SK-N-SH (cell line): ENCODE measurements around the gene SHF. TPM values are rescaled to one million over a fixed set of nuclear protein-coding genes. Genes with fewer than 3 reads are reported as not detected.

ENCODE experiments used
- CTCF ChIA-PET: fragments of 300-600, 350-600 bp; formaldehyde crosslinking; extraction: SDS; loops from one replicate; lab custom pipeline; 2021; lab: Yijun Ruan, JAX
- POLR2A ChIA-PET: fragments of 350-600 bp; sonication (Branson Sonifier 250); formaldehyde crosslinking; extraction: SDS; loops from one replicate; lab custom pipeline; 2020; ENCODE audit warnings: antibody characterized with exemption, inconsistent platforms; lab: Yijun Ruan, JAX
- DNase-seq: peaks from one replicate; pipeline ENCODE4 v3.0.0; 2012
- H2AFZ ChIP-seq: fragments of 200-600 bp; sonication (generic); 2 replicates; pipeline ENCODE4 v1.8.1; 2016; ENCODE audit warnings: antibody characterized with exemption, mild to moderate bottlenecking, low read depth
- H3F3A ChIP-seq: fragments of 200-600 bp; sonication (generic); replicated peaks from 2 replicates; pipeline ENCODE3; 2016; ENCODE audit warnings: antibody characterized with exemption, mild to moderate bottlenecking; ENCODE audit not compliant: insufficient read depth
- H3K27ac ChIP-seq, 2 experiments: fragments of 200-500 bp in 1 of 2; fragments of 200-600 bp in 1 of 2; sonication (Bioruptor generic) in 1 of 2; sonication (generic), shearing (Covaris generic) in 1 of 2; 2 replicates each; pipeline versions ENCODE4 v1.5.1 to v1.6.1; 2014 to 2016; ENCODE audit warnings: low read depth in 2 of 2, inconsistent platforms in 1 of 2, low read length in 1 of 2, mild to moderate bottlenecking in 1 of 2, mixed read lengths in 1 of 2
- H3K27me3 ChIP-seq: fragments of 200-600 bp; sonication (generic), shearing (Covaris generic); 2 replicates; pipeline ENCODE4 v1.6.1; 2016; ENCODE audit warnings: mixed run types; ENCODE audit not compliant: insufficient read depth
- H3K36me3 ChIP-seq, 2 experiments: fragments of 200-500 bp in 1 of 2; fragments of 200-600 bp in 1 of 2; sonication (Bioruptor generic) in 1 of 2; sonication (generic) in 1 of 2; replicated peaks in 1 of 2; 2 replicates each; pipeline versions ENCODE3 to v1.5.1; 2014 to 2016; ENCODE audit warnings: low read length in 1 of 2, mild to moderate bottlenecking in 1 of 2; ENCODE audit not compliant: insufficient read depth in 2 of 2, control insufficient read depth in 1 of 2
- H3K4me1 ChIP-seq, 2 experiments: fragments of 200-500 bp in 1 of 2; fragments of 200-600 bp in 1 of 2; sonication (Bioruptor generic) in 1 of 2; sonication (generic), shearing (Covaris generic) in 1 of 2; 2 replicates each; pipeline versions ENCODE4 v1.5.1 to v1.6.1; 2014 to 2016; ENCODE audit warnings: low read depth in 1 of 2, low read length in 1 of 2, mixed run types in 1 of 2; ENCODE audit not compliant: insufficient read depth in 2 of 2, control insufficient read depth in 1 of 2
- H3K4me2 ChIP-seq: fragments of 200-600 bp; sonication (generic), shearing (Covaris generic); 2 replicates; pipeline ENCODE4 v1.6.1; 2017; ENCODE audit warnings: mixed run types
- H3K4me3 ChIP-seq, 2 experiments: fragments of 200-500 bp in 1 of 2; fragments of 200-600 bp in 1 of 2; sonication (Bioruptor generic) in 1 of 2; sonication (generic), shearing (Covaris generic) in 1 of 2; 2 replicates each; pipeline versions ENCODE4 v1.5.1 to v1.8.1; 2014 to 2016; ENCODE audit warnings: low read depth in 2 of 2, inconsistent platforms in 1 of 2, low read length in 1 of 2, mild to moderate bottlenecking in 1 of 2, mixed read lengths in 1 of 2, moderate library complexity in 1 of 2
- H3K79me2 ChIP-seq: fragments of 200-600 bp; sonication (generic); 2 replicates; pipeline ENCODE4 v1.8.1; 2017; ENCODE audit warnings: mild to moderate bottlenecking; ENCODE audit not compliant: insufficient read depth
- H3K9ac ChIP-seq: fragments of 200-600 bp; sonication (generic); 2 replicates; pipeline ENCODE4 v1.6.1; 2017; ENCODE audit warnings: mixed run types
- H3K9me2 ChIP-seq: fragments of 200-600 bp; sonication (generic); 2 replicates; pipeline ENCODE4 v1.6.1; 2017; ENCODE audit warnings: mixed run types
- H3K9me3 ChIP-seq: fragments of 200-600 bp; sonication (generic); 2 replicates; pipeline ENCODE4 v1.6.1; 2017; ENCODE audit warnings: mixed run types, mild to moderate bottlenecking, moderate library complexity
- H4K20me1 ChIP-seq: fragments of 200-600 bp; sonication (generic); 2 replicates; pipeline ENCODE4 v1.6.1; 2017; ENCODE audit warnings: mild to moderate bottlenecking, mixed run types; ENCODE audit not compliant: insufficient read depth
- CHD2 ChIP-seq: fragments of 150-350 bp; IDR thresholded peaks from 2 replicates; pipeline ENCODE4 v1.6.1; 2018; ENCODE audit warnings: low read length; ENCODE audit not compliant: partially characterized antibody
- ELF1 ChIP-seq: IDR thresholded peaks from 2 replicates; pipeline ENCODE4 v1.4.0; 2012
- EP300 ChIP-seq, 2 experiments: IDR thresholded peaks; 2 replicates each; pipeline versions ENCODE4 v1.4.0 to v1.6.1; 2012; ENCODE audit warnings: borderline replicate concordance in 1 of 2, low read depth in 1 of 2, low read length in 1 of 2
- FOSL2 ChIP-seq: IDR thresholded peaks from 2 replicates; pipeline ENCODE4 v1.4.0; 2012; ENCODE audit warnings: low read depth, mild to moderate bottlenecking, moderate library complexity, borderline replicate concordance
- FOXJ3 ChIP-seq: sonication (generic); formaldehyde crosslinking; IDR thresholded peaks from 2 replicates; pipeline ENCODE4 v1.5.1; 2020; ENCODE audit warnings: mild to moderate bottlenecking, missing genetic modification reagents
- FOXM1 ChIP-seq: IDR thresholded peaks from 2 replicates; pipeline ENCODE4 v1.4.0; 2012; ENCODE audit warnings: low read depth, mild to moderate bottlenecking
- GABPA ChIP-seq: IDR thresholded peaks from 2 replicates; pipeline ENCODE4 v1.4.0; 2012; ENCODE audit warnings: low read depth, mild to moderate bottlenecking
- IRF3 ChIP-seq: fragments of 150-350 bp; IDR thresholded peaks from 2 replicates; pipeline ENCODE4 v1.6.1; 2016; ENCODE audit warnings: mild to moderate bottlenecking, low read depth, low read length
- MEF2A ChIP-seq: IDR thresholded peaks from 2 replicates; pipeline ENCODE4 v1.4.0; 2012; ENCODE audit warnings: low read depth, borderline replicate concordance
- NFIC ChIP-seq: IDR thresholded peaks from 2 replicates; pipeline ENCODE4 v1.4.0; 2012; ENCODE audit warnings: borderline replicate concordance
- NRF1 ChIP-seq: IDR thresholded peaks from 2 replicates; pipeline ENCODE4 v1.6.1; 2012; ENCODE audit warnings: low read depth, mild to moderate bottlenecking, low read length
- REST ChIP-seq: IDR thresholded peaks from 2 replicates; pipeline ENCODE4 v1.6.1; 2012; ENCODE audit warnings: mild to moderate bottlenecking, low read depth, low read length, moderate library complexity
- RFX5 ChIP-seq: IDR thresholded peaks from 2 replicates; pipeline ENCODE4 v1.6.1; 2012; ENCODE audit warnings: mild to moderate bottlenecking, improper control_type of control experiment, low read length
- RXRA ChIP-seq: IDR thresholded peaks from 2 replicates; pipeline ENCODE4 v1.4.0; 2012; ENCODE audit warnings: low read depth, mild to moderate bottlenecking, borderline replicate concordance
- SIN3A ChIP-seq: IDR thresholded peaks from 2 replicates; pipeline ENCODE4 v1.6.1; 2012; ENCODE audit warnings: low read depth, mild to moderate bottlenecking, low read length, moderate library complexity, borderline replicate concordance
- TCF12 ChIP-seq: IDR thresholded peaks from 2 replicates; pipeline ENCODE4 v1.4.0; 2012
- USF1 ChIP-seq: IDR thresholded peaks from 2 replicates; pipeline ENCODE4 v1.4.0; 2012; ENCODE audit warnings: low read depth, borderline replicate concordance
- ZBTB33 ChIP-seq: IDR thresholded peaks from 2 replicates; pipeline ENCODE4 v1.4.0; 2012; ENCODE audit warnings: low read depth, borderline replicate concordance
- WGBS: methylation state at CpG from one replicate; pipeline ENCODE4 v1.1.6; 2017; ENCODE audit warnings: low lambda C conversion rate; 5-methylcytosine and 5-hydroxymethylcytosine counted together
- polyA plus RNA-seq, 3 experiments: library from polyadenylated mRNA; depleted of rRNA; stranded (reverse); fragments of >200 nt; gene quantifications; 2 replicates each; pipeline ENCODE4 v1.2.3, GENCODE V29; 2012

The SHF gene
- polyA plus RNA-seq, 1 of the 3 experiments (the other 2 are of a cell fraction), result 5.5 TPM

GRCh38 chr15:45201869-45202268 lies 14.1 kb upstream of the SHF start:
- Histone ChIP-seq H3K27me3 (no peaks in the 10 kb centered on the region), H3K4me1 (peaks cover 0 to 4% of the 10 kb centered on the region in 2 experiments; a peak in 1 of 4 replicates), H4K20me1 (no peaks in the 10 kb centered on the region), H3K4me2 (no peak overlapping the region), H3K9me3 (no peaks in the 10 kb centered on the region), H3F3A (peaks cover 35% of the 10 kb centered on the region), H3K9me2 (no peaks in the 10 kb centered on the region), H3K9ac (no peak overlapping the region), H2AFZ (no peak overlapping the region), H3K36me3 (no peaks in the 10 kb centered on the region), H3K4me3 (no peak overlapping the region), H3K79me2 (no peaks in the 10 kb centered on the region), H3K27ac (no peak overlapping the region)
- DNase-seq, result no peak
- CTCF ChIA-PET, result interaction anchor here (0.6 to 10.1 kb wide), 9 partner anchors 8 to 293 kb away, joined by 3 to 226 read pairs (median 5); a partner anchor contains a TSS
- TF ChIP-seq FOSL2 (no peak), ZBTB33 (no peak)
- WGBS, result 97% methylated on average over 6 of the region's 7 CpGs
- POLR2A ChIA-PET, result interaction anchor here (1.0 to 6.3 kb wide), 4 partner anchors 16 to 201 kb away, joined by 3 to 66 read pairs (median 19); partner anchors contain the start of gene SHF

GRCh38 chr15:45201557-45201859 lies 13.7 kb upstream of the SHF start:
- Histone ChIP-seq H2AFZ (no peak overlapping the region), H3K9ac (no peak overlapping the region), H3F3A (peaks cover 35% of the 10 kb centered on the region), H3K9me3 (no peaks in the 10 kb centered on the region), H3K27ac (peak overlapping the region in 1 of 2 experiments; percentile 92; a peak in 2 of 4 replicates), H3K4me2 (no peak overlapping the region), H3K9me2 (no peaks in the 10 kb centered on the region), H4K20me1 (no peaks in the 10 kb centered on the region), H3K4me3 (no peak overlapping the region), H3K79me2 (no peaks in the 10 kb centered on the region), H3K36me3 (no peaks in the 10 kb centered on the region), H3K4me1 (peaks cover 0 to 4% of the 10 kb centered on the region in 2 experiments; a peak in 1 of 4 replicates), H3K27me3 (no peaks in the 10 kb centered on the region)
- POLR2A ChIA-PET, result interaction anchor here (0.8 to 6.3 kb wide), 7 partner anchors 16 to 201 kb away, joined by 3 to 66 read pairs (median 10); partner anchors contain the start of gene SHF
- 85% methylated on average over 3 of the region's 3 CpGs for WGBS
- DNase-seq, result no peak
- CTCF ChIA-PET, result interaction anchor here (0.6 to 10.1 kb wide), 13 partner anchors 9 to 294 kb away, joined by 3 to 226 read pairs (median 4); a partner anchor contains a TSS
- no peak for TF ChIP-seq ELF1
- TF ChIP-seq REST, result no peak
- TF ChIP-seq TCF12, result no peak
- TF ChIP-seq FOXM1, result no peak
- no peak for TF ChIP-seq NFIC
- TF ChIP-seq CHD2, result no peak
- no peak for TF ChIP-seq EP300 (IDR thresholded peaks at IDR 0.05; ENCODE audit: borderline replicate concordance in 1 of 2, low read depth in 1 of 2, low read length in 1 of 2)
- no peak for TF ChIP-seq GABPA
- no peak for TF ChIP-seq IRF3
- TF ChIP-seq USF1, result no peak
- no peak for TF ChIP-seq FOXJ3
- no peak for TF ChIP-seq RXRA
- no peak for TF ChIP-seq NRF1
- TF ChIP-seq FOSL2, result no peak
- TF ChIP-seq SIN3A, result no peak
- TF ChIP-seq RFX5, result no peak
- no peak for TF ChIP-seq ZBTB33
- no peak for TF ChIP-seq MEF2A
